ENCODE data around the gene PDE1C.

Gene PDE1C

DNA sequence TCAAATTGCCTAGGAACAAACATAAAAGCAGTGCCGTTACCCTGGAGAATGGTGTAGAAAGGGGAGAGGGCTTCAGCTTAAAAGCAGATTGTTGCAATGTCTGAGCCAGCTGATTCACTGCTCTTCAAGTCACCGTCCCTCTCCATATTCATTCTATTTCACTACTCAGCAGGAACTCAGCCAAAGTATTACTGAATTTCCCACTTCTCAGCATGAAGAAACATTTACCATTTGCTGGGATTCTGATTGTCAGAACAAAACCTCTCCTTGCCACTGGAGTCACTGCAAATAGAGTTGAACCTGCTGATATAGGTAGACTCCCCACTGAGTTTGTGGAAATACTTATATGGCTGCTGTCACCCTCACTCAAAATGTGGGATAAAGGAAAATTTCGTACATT lies 311.5 kb downstream of the PDE1C start:
- Histone ChIP-seq H3K4me1 (ENCODE audit: control extremely low read depth in 1 of 4, control insufficient read depth in 4 of 4, insufficient read depth in 4 of 4, low read length in 3 of 4) (no peaks in the 10 kb centered on the region), H3K36me3 (ENCODE audit: control insufficient read depth in 4 of 4, insufficient read depth in 4 of 4, low read length in 3 of 4) (no peaks in the 10 kb centered on the region), H3K4me3 (ENCODE audit: control insufficient read depth in 1 of 7, extremely low read depth in 1 of 7, insufficient read depth in 4 of 7, low read depth in 2 of 7, low read length in 6 of 7) (no peak overlapping the region), H3K9me3 (ENCODE audit: control extremely low read depth in 1 of 5, control insufficient read depth in 4 of 5, insufficient read depth in 2 of 5, low read depth in 1 of 5, low read length in 4 of 5) (no peaks in the 10 kb centered on the region), H3K27me3 (replicated peaks in 2 of 5; ENCODE audit: control insufficient read depth in 4 of 5, insufficient read depth in 5 of 5, low read length in 4 of 5) (no peaks in the 10 kb centered on the region), H3K27ac (ENCODE audit: insufficient read depth in 1 of 2, low read depth in 1 of 2, low read length in 2 of 2, poor library complexity in 1 of 2, severe bottlenecking in 2 of 2) (no peak overlapping the region)
- CTCF ChIA-PET = no interaction called here
- POLR2A ChIA-PET = no interaction called here
- no peak for DNase-seq
- 91% methylated on average over 3 of the region's 3 CpGs for WGBS (ENCODE audit: insufficient coverage)

DNA sequence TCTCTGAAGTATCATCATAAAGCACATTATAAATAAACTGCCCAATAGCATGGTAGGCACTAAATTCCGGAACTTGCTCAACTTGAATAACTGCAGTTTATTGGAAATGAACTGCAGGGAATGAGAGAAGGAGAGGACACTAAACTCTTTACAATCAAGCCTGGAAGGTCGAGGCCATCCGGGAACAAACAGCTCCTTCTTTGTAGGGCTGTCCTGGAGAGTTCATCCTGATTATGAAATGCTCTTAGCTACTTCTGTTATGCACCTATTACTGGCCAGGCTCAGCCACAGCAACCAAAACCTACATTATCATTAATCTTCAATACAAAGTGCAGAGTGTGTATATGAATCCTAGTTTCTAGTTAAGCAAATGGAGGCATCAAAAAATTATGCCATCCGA lies 318.5 kb downstream of the PDE1C start:
- Histone ChIP-seq H3K4me1 (ENCODE audit: control extremely low read depth in 1 of 4, control insufficient read depth in 4 of 4, insufficient read depth in 4 of 4, low read length in 3 of 4) (no peaks in the 10 kb centered on the region), H3K27ac (ENCODE audit: insufficient read depth in 1 of 2, low read depth in 1 of 2, low read length in 2 of 2, poor library complexity in 1 of 2, severe bottlenecking in 2 of 2) (no peak overlapping the region), H3K9me3 (ENCODE audit: control extremely low read depth in 1 of 5, control insufficient read depth in 4 of 5, insufficient read depth in 2 of 5, low read depth in 1 of 5, low read length in 4 of 5) (no peaks in the 10 kb centered on the region), H3K27me3 (replicated peaks in 2 of 5; ENCODE audit: control insufficient read depth in 4 of 5, insufficient read depth in 5 of 5, low read length in 4 of 5) (peaks cover 0 to 2% (median 0%) of the 10 kb centered on the region in 5 experiments), H3K36me3 (ENCODE audit: control insufficient read depth in 4 of 4, insufficient read depth in 4 of 4, low read length in 3 of 4) (no peaks in the 10 kb centered on the region), H3K4me3 (ENCODE audit: control insufficient read depth in 1 of 7, extremely low read depth in 1 of 7, insufficient read depth in 4 of 7, low read depth in 2 of 7, low read length in 6 of 7) (no peak overlapping the region)
- CTCF ChIA-PET = no interaction called here
- no peak for DNase-seq
- WGBS (ENCODE audit: insufficient coverage) = 100% methylated on average over 1 of the region's 4 CpGs
- POLR2A ChIA-PET = no interaction called here

GRCh38 chr7:31748084-31748483 lies 322.1 kb downstream of the PDE1C start:
- Histone ChIP-seq H3K27me3 (replicated peaks in 2 of 5; ENCODE audit: control insufficient read depth in 4 of 5, insufficient read depth in 5 of 5, low read length in 4 of 5) (peaks cover 0 to 5% (median 0%) of the 10 kb centered on the region in 5 experiments), H3K27ac (ENCODE audit: insufficient read depth in 1 of 2, low read depth in 1 of 2, low read length in 2 of 2, poor library complexity in 1 of 2, severe bottlenecking in 2 of 2) (no peak overlapping the region), H3K9me3 (ENCODE audit: control extremely low read depth in 1 of 5, control insufficient read depth in 4 of 5, insufficient read depth in 2 of 5, low read depth in 1 of 5, low read length in 4 of 5) (no peaks in the 10 kb centered on the region), H3K4me1 (ENCODE audit: control extremely low read depth in 1 of 4, control insufficient read depth in 4 of 4, insufficient read depth in 4 of 4, low read length in 3 of 4) (no peaks in the 10 kb centered on the region), H3K36me3 (ENCODE audit: control insufficient read depth in 4 of 4, insufficient read depth in 4 of 4, low read length in 3 of 4) (no peaks in the 10 kb centered on the region), H3K4me3 (ENCODE audit: control insufficient read depth in 1 of 7, extremely low read depth in 1 of 7, insufficient read depth in 4 of 7, low read depth in 2 of 7, low read length in 6 of 7) (no peak overlapping the region)
- POLR2A ChIA-PET = no interaction called here
- WGBS (ENCODE audit: insufficient coverage) = 100% methylated on average over 1 of the region's 1 CpG
- no peak for DNase-seq
- CTCF ChIA-PET = interaction anchor here (5.4 kb wide), 1 partner anchor 459 kb away, joined by 84 read pairs; no protein-coding TSS in a partner anchor

DNA sequence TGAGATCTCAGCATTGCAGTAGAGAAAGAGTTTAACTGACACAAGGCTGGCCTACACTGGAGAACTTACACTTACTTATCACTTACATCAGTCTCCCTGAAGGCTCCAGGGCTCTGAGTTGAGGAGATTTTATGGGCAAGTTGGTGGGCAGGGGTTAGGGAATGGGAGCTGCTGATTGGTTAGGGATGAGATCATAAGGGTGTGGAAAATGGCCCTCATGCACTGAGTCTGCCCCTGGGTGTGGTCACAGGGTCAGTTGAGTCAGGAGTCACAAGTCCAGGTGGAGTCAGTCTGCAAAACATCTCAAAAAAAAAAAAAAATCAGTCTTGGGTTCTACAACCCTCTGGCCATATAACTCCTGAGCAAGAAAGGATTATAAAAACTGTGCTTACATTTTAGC lies 322.7 kb downstream of the PDE1C start:
- no peak overlapping the region for H3K27ac ChIP-seq (ENCODE audit: insufficient read depth in 1 of 2, low read depth in 1 of 2, low read length in 2 of 2, poor library complexity in 1 of 2, severe bottlenecking in 2 of 2)
- POLR2A ChIA-PET = no interaction called here
- no peaks in the 10 kb centered on the region for H3K9me3 ChIP-seq (ENCODE audit: control extremely low read depth in 1 of 5, control insufficient read depth in 4 of 5, insufficient read depth in 2 of 5, low read depth in 1 of 5, low read length in 4 of 5)
- H3K4me3 ChIP-seq (ENCODE audit: control insufficient read depth in 1 of 7, extremely low read depth in 1 of 7, insufficient read depth in 4 of 7, low read depth in 2 of 7, low read length in 6 of 7) = no peak overlapping the region
- CTCF ChIA-PET = interaction anchor here (5.4 kb wide), 1 partner anchor 460 kb away, joined by 84 read pairs; no protein-coding TSS in a partner anchor
- H3K36me3 ChIP-seq (ENCODE audit: control insufficient read depth in 4 of 4, insufficient read depth in 4 of 4, low read length in 3 of 4) = no peaks in the 10 kb centered on the region
- H3K27me3 ChIP-seq (replicated peaks in 2 of 5; ENCODE audit: control insufficient read depth in 4 of 5, insufficient read depth in 5 of 5, low read length in 4 of 5) = peaks cover 0 to 4% (median 0%) of the 10 kb centered on the region in 5 experiments
- no peak for DNase-seq
- H3K4me1 ChIP-seq (ENCODE audit: control extremely low read depth in 1 of 4, control insufficient read depth in 4 of 4, insufficient read depth in 4 of 4, low read length in 3 of 4) = no peaks in the 10 kb centered on the region

DNA sequence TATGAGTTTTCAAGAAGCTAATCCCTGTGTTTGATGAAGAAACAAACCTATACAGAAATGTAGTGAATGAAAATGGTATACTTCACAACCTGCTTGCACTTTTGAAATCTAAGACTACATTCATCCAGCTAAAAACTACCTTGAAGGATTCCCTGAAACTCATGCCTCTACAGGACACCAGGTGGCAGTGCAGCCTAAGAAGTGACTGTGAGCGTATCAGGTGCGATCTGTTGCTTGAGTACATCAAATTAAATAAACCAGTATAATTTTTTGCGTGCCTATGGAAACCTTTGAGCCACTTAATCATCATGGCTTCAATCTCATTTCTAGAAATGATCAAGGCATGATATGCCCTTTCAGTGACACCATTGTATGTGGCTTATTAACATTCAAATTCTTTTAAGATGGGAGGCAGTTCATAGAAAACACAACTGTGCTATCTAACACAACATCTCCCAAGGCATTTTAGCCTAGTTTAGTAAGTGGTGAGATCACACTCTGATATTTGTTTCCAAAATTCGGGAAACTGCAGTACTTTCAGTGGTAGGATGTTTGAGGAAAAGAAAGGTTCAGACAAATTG lies 325.8 kb downstream of the PDE1C start:
- DNase-seq = peak; percentile 67 to 87 (median 83)
- no peak overlapping the region for H3K27ac ChIP-seq (ENCODE audit: insufficient read depth in 1 of 2, low read depth in 1 of 2, low read length in 2 of 2, poor library complexity in 1 of 2, severe bottlenecking in 2 of 2)
- no peak overlapping the region for H3K4me3 ChIP-seq (ENCODE audit: control insufficient read depth in 1 of 7, extremely low read depth in 1 of 7, insufficient read depth in 4 of 7, low read depth in 2 of 7, low read length in 6 of 7)
- POLR2A ChIA-PET = no interaction called here
- no peaks in the 10 kb centered on the region for H3K9me3 ChIP-seq (ENCODE audit: control extremely low read depth in 1 of 5, control insufficient read depth in 4 of 5, insufficient read depth in 2 of 5, low read depth in 1 of 5, low read length in 4 of 5)
- 0% methylated on average over 3 of the region's 4 CpGs for WGBS (ENCODE audit: insufficient coverage)
- H3K36me3 ChIP-seq (ENCODE audit: control insufficient read depth in 4 of 4, insufficient read depth in 4 of 4, low read length in 3 of 4) = no peaks in the 10 kb centered on the region
- H3K27me3 ChIP-seq (replicated peaks in 2 of 5; ENCODE audit: control insufficient read depth in 4 of 5, insufficient read depth in 5 of 5, low read length in 4 of 5) = peaks cover 0 to 15% (median 0%) of the 10 kb centered on the region in 5 experiments
- no peaks in the 10 kb centered on the region for H3K4me1 ChIP-seq (ENCODE audit: control extremely low read depth in 1 of 4, control insufficient read depth in 4 of 4, insufficient read depth in 4 of 4, low read length in 3 of 4)
- CTCF ChIA-PET = interaction anchor here (0.7 to 5.4 kb wide), 9 partner anchors 10 to 641 kb away, joined by 3 to 84 read pairs (median 5); no protein-coding TSS in a partner anchor

- Histone ChIP-seq H3K27ac (ENCODE audit: insufficient read depth in 1 of 2, low read depth in 1 of 2, low read length in 2 of 2, poor library complexity in 1 of 2, severe bottlenecking in 2 of 2) (no peak overlapping the region), H3K36me3 (ENCODE audit: control insufficient read depth in 4 of 4, insufficient read depth in 4 of 4, low read length in 3 of 4) (no peaks in the 10 kb centered on the region), H3K27me3 (replicated peaks in 2 of 5; ENCODE audit: control insufficient read depth in 4 of 5, insufficient read depth in 5 of 5, low read length in 4 of 5) (peaks cover 0 to 15% (median 0%) of the 10 kb centered on the region in 5 experiments), H3K4me1 (ENCODE audit: control extremely low read depth in 1 of 4, control insufficient read depth in 4 of 4, insufficient read depth in 4 of 4, low read length in 3 of 4) (no peaks in the 10 kb centered on the region), H3K9me3 (ENCODE audit: control extremely low read depth in 1 of 5, control insufficient read depth in 4 of 5, insufficient read depth in 2 of 5, low read depth in 1 of 5, low read length in 4 of 5) (no peaks in the 10 kb centered on the region), H3K4me3 (ENCODE audit: control insufficient read depth in 1 of 7, extremely low read depth in 1 of 7, insufficient read depth in 4 of 7, low read depth in 2 of 7, low read length in 6 of 7) (no peak overlapping the region)
- 100% methylated on average over 3 of the region's 4 CpGs for WGBS (ENCODE audit: insufficient coverage)
- DNase-seq = no peak
- CTCF ChIA-PET = interaction anchor here (1.1 to 5.5 kb wide), 3 partner anchors 463 to 613 kb away, joined by 3 to 25 read pairs (median 6); no protein-coding TSS in a partner anchor
- POLR2A ChIA-PET = no interaction called here
Measured at GRCh38 chr7:31741852-31742251, 328.4 kb downstream of the PDE1C start.

- WGBS (ENCODE audit: insufficient coverage) = 68% methylated on average over 8 of the region's 11 CpGs
- DNase-seq = peak; percentile 23 to 56 (median 43)
- ChIA-PET CTCF (interaction anchor here (1.0 to 5.5 kb wide), 3 partner anchors 87 to 473 kb away, joined by 3 to 25 read pairs (median 3); no protein-coding TSS in a partner anchor), POLR2A (no interaction called here)
- Histone ChIP-seq H3K36me3 (ENCODE audit: control insufficient read depth in 4 of 4, insufficient read depth in 4 of 4, low read length in 3 of 4) (no peaks in the 10 kb centered on the region), H3K27me3 (replicated peaks in 2 of 5; ENCODE audit: control insufficient read depth in 4 of 5, insufficient read depth in 5 of 5, low read length in 4 of 5) (peaks cover 0 to 5% (median 0%) of the 10 kb centered on the region in 5 experiments), H3K9me3 (ENCODE audit: control extremely low read depth in 1 of 5, control insufficient read depth in 4 of 5, insufficient read depth in 2 of 5, low read depth in 1 of 5, low read length in 4 of 5) (no peaks in the 10 kb centered on the region), H3K4me1 (ENCODE audit: control extremely low read depth in 1 of 4, control insufficient read depth in 4 of 4, insufficient read depth in 4 of 4, low read length in 3 of 4) (no peaks in the 10 kb centered on the region), H3K27ac (ENCODE audit: insufficient read depth in 1 of 2, low read depth in 1 of 2, low read length in 2 of 2, poor library complexity in 1 of 2, severe bottlenecking in 2 of 2) (no peak overlapping the region), H3K4me3 (ENCODE audit: control insufficient read depth in 1 of 7, extremely low read depth in 1 of 7, insufficient read depth in 4 of 7, low read depth in 2 of 7, low read length in 6 of 7) (no peak overlapping the region)
Measured at GRCh38 chr7:31735991-31736982, 333.9 kb downstream of the PDE1C start.
